Esophagus muscularis mucosa (tissue), 4 donors: ENCODE data around the gene METTL15. TPM values are rescaled to one million over a fixed set of nuclear protein-coding genes. Genes with fewer than 3 reads are reported as not detected.

Experiments used
- DNase-seq: peaks from one replicate; pipeline ENCODE4 v3.0.0-alpha.2; 2017; ENCODE audit errors: extremely low spot score
- H3K27ac ChIP-seq, 4 donors: fragments of 200-600 bp; sonication (generic); replicated peaks in 1 of 4; 1 replicate in 3 of 4; 2 replicates in 1 of 4; pipeline ENCODE4 v1.5.1; 2016 to 2019; ENCODE audit warnings: mild to moderate bottlenecking in 1 of 4
- H3K27me3 ChIP-seq, 4 donors: fragments of 200-600 bp; sonication (generic); one replicate each; pipeline versions ENCODE4 v1.5.1 to v1.6.0; 2016 to 2019
- H3K36me3 ChIP-seq, 4 donors: fragments of 200-600 bp; sonication (generic); one replicate each; pipeline ENCODE4 v1.5.1; 2016 to 2019
- H3K4me1 ChIP-seq, 4 donors: fragments of 200-600 bp; sonication (generic); one replicate each; pipeline ENCODE4 v1.5.1; 2016 to 2019
- H3K4me3 ChIP-seq, 4 donors: fragments of 200-600 bp; sonication (generic); 1 replicate in 2 of 4; 2 replicates in 2 of 4; pipeline ENCODE4 v1.5.1; 2016 to 2019; ENCODE audit warnings: mild to moderate bottlenecking in 4 of 4, moderate library complexity in 1 of 4
- H3K9me3 ChIP-seq, 4 donors: fragments of 200-600 bp; sonication (generic); 1 replicate in 3 of 4; 2 replicates in 1 of 4; pipeline ENCODE4 v1.5.1; 2016 to 2019
- EP300 ChIP-seq: sonication (generic); formaldehyde crosslinking; IDR thresholded peaks from one replicate; pipeline ENCODE4 v1.6.1; 2017; ENCODE audit warnings: antibody characterized with exemption
- POLR2A ChIP-seq: fragments of 450-650 bp; IDR thresholded peaks from one replicate; pipeline ENCODE4 v1.6.1; 2017; ENCODE audit warnings: antibody characterized with exemption, moderate library complexity, mild to moderate bottlenecking, low read depth
- POLR2AphosphoS5 ChIP-seq, 2 donors: sonication (generic); formaldehyde crosslinking; IDR thresholded peaks; one replicate each; pipeline ENCODE4 v1.6.1; 2017; ENCODE audit warnings: antibody characterized with exemption in 2 of 2
- WGBS: methylation state at CpG from one replicate; pipeline ENCODE4 v1.1.5; 2018; 5-methylcytosine and 5-hydroxymethylcytosine counted together
- intact Hi-C: fragments of 100-400 bp; cut with DNase I; formaldehyde crosslinking; loops from one replicate; pipeline ENCODE4 v1.15.1; 2023
- total RNA-seq, 4 donors: library from RNA; depleted of rRNA; stranded (reverse); fragments of >200 nt; gene quantifications; one replicate each; pipeline versions ENCODE4 v1.1.0 to v1.2.1, GENCODE V29; 2016
- TF ChIP-seq, protein P1 (sequence below), 3 experiments: fragments of 200-600 bp in 2 of 3; fragments of 450-650 bp in 1 of 3; sonication (generic) in 2 of 3; IDR thresholded peaks; one replicate each; pipeline ENCODE4 v1.5.1; 2017 to 2019; ENCODE audit warnings: antibody characterized with exemption in 3 of 3, mild to moderate bottlenecking in 2 of 3, moderate library complexity in 1 of 3

Gene METTL15, protein sequence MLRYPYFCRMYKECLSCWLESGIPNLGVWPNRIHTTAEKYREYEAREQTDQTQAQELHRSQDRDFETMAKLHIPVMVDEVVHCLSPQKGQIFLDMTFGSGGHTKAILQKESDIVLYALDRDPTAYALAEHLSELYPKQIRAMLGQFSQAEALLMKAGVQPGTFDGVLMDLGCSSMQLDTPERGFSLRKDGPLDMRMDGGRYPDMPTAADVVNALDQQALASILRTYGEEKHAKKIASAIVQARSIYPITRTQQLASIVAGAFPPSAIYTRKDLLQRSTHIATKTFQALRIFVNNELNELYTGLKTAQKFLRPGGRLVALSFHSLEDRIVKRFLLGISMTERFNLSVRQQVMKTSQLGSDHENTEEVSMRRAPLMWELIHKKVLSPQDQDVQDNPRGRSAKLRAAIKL
- total RNA-seq: 1 to 10 TPM; 7.5 to 10.0 (median 8.5) TPM

DNA sequence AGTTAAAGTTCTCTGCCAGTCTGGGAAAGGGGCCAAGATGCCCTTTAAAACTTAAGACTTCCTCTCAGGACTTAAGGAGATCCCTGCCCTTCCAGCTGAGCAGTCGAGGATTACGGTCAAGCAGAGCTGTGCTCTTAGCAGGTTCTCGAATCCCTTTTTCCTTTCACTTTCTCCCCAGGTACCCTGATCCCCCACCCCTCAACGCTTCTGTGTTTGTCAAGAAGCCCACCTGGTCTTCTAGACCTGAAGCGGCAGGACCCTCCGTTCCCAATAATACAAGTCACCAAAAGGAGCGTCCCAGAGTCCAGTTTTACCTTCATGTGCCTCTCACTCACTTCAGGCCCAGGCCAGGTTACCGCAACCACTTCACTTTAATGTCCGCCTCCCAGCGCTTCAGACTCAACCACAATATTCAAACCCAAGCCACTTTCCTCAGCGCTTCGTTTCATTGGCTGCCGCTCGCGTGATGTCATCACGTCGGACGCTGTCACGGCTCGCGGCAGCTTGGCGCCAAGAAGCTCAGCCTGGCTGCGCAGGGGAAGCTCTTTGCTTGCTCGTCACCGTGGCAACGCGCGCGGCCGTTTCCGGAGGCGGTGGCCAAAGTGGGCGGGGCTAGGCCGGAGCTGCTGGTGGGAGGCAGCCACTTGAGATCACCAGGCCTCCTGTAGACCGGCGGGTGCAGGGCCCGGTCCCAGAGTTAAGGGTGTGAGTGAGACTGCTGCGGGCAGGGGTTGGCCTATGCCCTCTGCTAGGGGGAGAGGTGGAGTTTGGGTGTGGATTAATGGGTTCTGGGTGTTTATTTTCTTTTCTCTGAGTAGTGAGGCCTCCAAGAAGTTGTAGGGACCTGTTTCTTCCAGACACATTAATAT is at the start of gene METTL15, which contains the start of gene KIF18A:
TSS of gene METTL15 (plus strand) at position 639 of the 869 bp plus-strand sequence. CDS start 4,947 bp downstream, outside the sequence.
TSS of gene KIF18A (minus strand) at position 407 of the 869 bp plus-strand sequence. CDS start 10,209 bp downstream, outside the sequence.
- WGBS: under 1% methylated on average over 25 of the region's 38 CpGs

DNA sequence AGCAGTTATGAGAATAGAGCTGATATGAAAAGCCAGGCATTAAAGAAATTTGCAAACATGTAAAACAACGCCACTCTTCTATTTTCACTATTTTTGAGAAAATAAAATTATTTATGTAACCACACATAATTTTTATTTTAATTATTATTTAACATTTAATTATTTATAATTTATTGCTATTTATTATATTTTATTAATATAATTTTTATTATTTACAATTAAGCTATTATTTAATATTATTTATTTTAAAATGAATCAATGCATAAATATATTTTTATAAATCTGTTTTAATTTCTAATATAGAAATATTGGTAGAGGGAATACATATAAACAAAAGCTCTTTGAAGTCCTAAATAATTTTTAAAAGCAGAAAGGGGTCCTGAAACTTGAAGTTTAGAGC is 36.9 kb upstream of the METTL15 start:
- Histone ChIP-seq H3K4me3 (no peak overlapping the region), H3K27me3 (no peaks in the 10 kb centered on the region), H3K36me3 (no peaks in the 10 kb centered on the region), H3K27ac (no peak overlapping the region), H3K4me1 (no peaks in the 10 kb centered on the region), H3K9me3 (no peaks in the 10 kb centered on the region)
- WGBS: 100% methylated on average over 1 of the region's 1 CpG
- TF ChIP-seq POLR2AphosphoS5 (IDR thresholded peaks at IDR 0.05) (no peak), POLR2A (no peak), EP300 (no peak)
- TF ChIP-seq, protein P1, sequence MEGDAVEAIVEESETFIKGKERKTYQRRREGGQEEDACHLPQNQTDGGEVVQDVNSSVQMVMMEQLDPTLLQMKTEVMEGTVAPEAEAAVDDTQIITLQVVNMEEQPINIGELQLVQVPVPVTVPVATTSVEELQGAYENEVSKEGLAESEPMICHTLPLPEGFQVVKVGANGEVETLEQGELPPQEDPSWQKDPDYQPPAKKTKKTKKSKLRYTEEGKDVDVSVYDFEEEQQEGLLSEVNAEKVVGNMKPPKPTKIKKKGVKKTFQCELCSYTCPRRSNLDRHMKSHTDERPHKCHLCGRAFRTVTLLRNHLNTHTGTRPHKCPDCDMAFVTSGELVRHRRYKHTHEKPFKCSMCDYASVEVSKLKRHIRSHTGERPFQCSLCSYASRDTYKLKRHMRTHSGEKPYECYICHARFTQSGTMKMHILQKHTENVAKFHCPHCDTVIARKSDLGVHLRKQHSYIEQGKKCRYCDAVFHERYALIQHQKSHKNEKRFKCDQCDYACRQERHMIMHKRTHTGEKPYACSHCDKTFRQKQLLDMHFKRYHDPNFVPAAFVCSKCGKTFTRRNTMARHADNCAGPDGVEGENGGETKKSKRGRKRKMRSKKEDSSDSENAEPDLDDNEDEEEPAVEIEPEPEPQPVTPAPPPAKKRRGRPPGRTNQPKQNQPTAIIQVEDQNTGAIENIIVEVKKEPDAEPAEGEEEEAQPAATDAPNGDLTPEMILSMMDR (IDR thresholded peaks at IDR 0.05): no peak
- intact Hi-C loops: no loop called here
- DNase-seq: no peak

More for the DNA sequence above, at the start of gene METTL15, which contains the start of gene KIF18A:
- peak; percentile 100 for DNase-seq
- Histone ChIP-seq H3K4me1 (peaks cover 33 to 45% (median 43%) of the 10 kb centered on the region in 4 donors), H3K4me3 (peak within 1 kb of the TSS; percentile 53 to 74 (median 62)), H3K36me3 (no peaks in the 10 kb centered on the region), H3K9me3 (no peaks in the 10 kb centered on the region), H3K27me3 (no peaks in the 10 kb centered on the region), H3K27ac (peak within 1 kb of the TSS; percentile 80 to 85 (median 81))
- intact Hi-C loops: loop anchor here (5.0 kb wide), 1 partner anchor 601 kb away; the partner anchor contains the start of gene LIN7C
- TF ChIP-seq POLR2AphosphoS5 (IDR thresholded peaks at IDR 0.05): peak; percentile 82 to 96
- TF ChIP-seq, protein P1 (IDR thresholded peaks at IDR 0.05): no peak
- TF ChIP-seq POLR2A: no peak

DNA sequence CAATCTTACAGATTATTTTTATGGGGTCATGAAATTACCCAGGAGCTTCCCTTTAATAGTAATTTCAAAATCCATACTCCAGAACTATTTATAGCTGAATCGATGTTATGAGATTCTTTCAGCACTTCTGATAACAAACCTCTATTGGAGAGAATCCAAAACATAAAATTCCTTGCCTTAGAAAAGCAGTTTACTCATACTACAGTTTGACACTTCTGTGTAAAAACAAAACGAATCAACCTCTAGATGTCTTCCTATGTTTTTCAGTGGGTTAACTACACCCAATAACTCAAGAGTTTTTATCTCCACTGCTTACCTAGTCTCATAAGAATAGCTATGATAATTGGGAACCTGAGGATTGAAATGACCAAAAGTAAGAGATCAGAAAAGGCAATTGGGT is 35.9 kb upstream of the METTL15 start:
- TF ChIP-seq EP300 (no peak), POLR2AphosphoS5 (IDR thresholded peaks at IDR 0.05) (no peak), POLR2A (no peak)
- TF ChIP-seq, protein P1 (IDR thresholded peaks at IDR 0.05): no peak
- Histone ChIP-seq H3K27me3 (no peaks in the 10 kb centered on the region), H3K4me3 (no peak overlapping the region), H3K27ac (no peak overlapping the region), H3K4me1 (no peaks in the 10 kb centered on the region), H3K9me3 (no peaks in the 10 kb centered on the region), H3K36me3 (no peaks in the 10 kb centered on the region)
- 51% methylated on average over 2 of the region's 2 CpGs for WGBS
- intact Hi-C loops: no loop called here
- no peak for DNase-seq

DNA sequence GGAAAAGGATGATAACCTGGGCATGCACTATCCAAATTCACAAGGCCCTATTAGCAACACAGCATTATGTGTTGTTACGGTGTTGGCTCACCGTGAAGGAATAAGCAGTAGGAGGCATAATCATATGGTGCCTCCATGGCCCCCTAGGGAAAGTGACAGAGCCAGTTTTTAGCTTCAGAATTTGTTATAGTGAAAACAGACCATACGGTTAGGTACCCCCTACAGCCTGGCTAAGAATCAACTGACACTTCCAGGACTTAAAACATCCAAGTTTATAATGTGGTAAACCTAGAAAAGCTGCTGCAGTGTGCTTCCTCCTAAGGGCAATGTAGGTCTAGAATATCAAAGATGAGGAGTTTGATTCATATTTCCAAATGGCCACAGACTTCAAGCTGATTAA is 30.7 kb upstream of the METTL15 start:
- intact Hi-C loops: no loop called here
- TF ChIP-seq POLR2A (no peak), EP300 (no peak)
- TF ChIP-seq, protein P1 (IDR thresholded peaks at IDR 0.05): no peak
- 94% methylated on average over 3 of the region's 3 CpGs for WGBS
- Histone ChIP-seq H3K27me3 (no peaks in the 10 kb centered on the region), H3K4me3 (no peak overlapping the region), H3K27ac (no peak overlapping the region), H3K4me1 (no peaks in the 10 kb centered on the region), H3K36me3 (no peaks in the 10 kb centered on the region), H3K9me3 (no peaks in the 10 kb centered on the region)
- no peak for DNase-seq
